ENCODE measurements around the gene TEX2. TPM values are rescaled to one million over a fixed set of nuclear protein-coding genes. Genes with fewer than 3 reads are reported as not detected.

Gene TEX2
- total RNA-seq, 1 experiment from 2014 or later, result 27.9 TPM

DNA sequence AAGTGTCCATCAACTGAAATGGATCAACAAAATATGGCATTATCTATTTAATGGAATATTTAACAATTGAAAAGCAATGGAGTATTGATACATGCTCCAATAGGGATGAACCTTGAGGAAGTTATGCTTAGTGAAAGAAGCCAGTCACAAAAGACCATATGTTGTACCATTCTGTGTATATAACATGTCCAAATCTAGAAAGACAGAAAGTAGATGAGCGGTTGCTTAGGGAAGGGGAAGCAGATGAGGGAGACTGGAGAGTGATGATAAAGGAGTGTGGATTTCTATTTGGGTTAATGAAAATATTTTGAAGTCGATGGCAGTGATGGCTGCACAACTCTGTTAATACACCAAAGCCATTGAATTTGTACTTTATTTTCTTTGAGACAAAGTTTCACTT, 124.6 kb downstream of the TEX2 start:
- H4K20me1 ChIP-seq (ENCODE audit: insufficient read depth), result no peaks in the 10 kb centered on the region
- H3K9me3 ChIP-seq (ENCODE audit: insufficient read depth, low read depth), result no peaks in the 10 kb centered on the region
- no peak for TF ChIP-seq EZH2 (IDR thresholded peaks at IDR 0.05; ENCODE audit: low read depth)
- TF ChIP-seq, protein P1, sequence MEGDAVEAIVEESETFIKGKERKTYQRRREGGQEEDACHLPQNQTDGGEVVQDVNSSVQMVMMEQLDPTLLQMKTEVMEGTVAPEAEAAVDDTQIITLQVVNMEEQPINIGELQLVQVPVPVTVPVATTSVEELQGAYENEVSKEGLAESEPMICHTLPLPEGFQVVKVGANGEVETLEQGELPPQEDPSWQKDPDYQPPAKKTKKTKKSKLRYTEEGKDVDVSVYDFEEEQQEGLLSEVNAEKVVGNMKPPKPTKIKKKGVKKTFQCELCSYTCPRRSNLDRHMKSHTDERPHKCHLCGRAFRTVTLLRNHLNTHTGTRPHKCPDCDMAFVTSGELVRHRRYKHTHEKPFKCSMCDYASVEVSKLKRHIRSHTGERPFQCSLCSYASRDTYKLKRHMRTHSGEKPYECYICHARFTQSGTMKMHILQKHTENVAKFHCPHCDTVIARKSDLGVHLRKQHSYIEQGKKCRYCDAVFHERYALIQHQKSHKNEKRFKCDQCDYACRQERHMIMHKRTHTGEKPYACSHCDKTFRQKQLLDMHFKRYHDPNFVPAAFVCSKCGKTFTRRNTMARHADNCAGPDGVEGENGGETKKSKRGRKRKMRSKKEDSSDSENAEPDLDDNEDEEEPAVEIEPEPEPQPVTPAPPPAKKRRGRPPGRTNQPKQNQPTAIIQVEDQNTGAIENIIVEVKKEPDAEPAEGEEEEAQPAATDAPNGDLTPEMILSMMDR (conservative IDR thresholded peaks at IDR 0.05), result no peak
- H3K27me3 ChIP-seq (ENCODE audit: insufficient read depth, low read depth), result no peaks in the 10 kb centered on the region
- no peak overlapping the region for H3K4me2 ChIP-seq
- H3K79me2 ChIP-seq (ENCODE audit: low read depth), result no peaks in the 10 kb centered on the region
- no peak overlapping the region for H3K27ac ChIP-seq
- CTCF ChIA-PET, result no interaction called here
- H3K9me2 ChIP-seq (ENCODE audit: insufficient read depth), result no peaks in the 10 kb centered on the region
- no peaks in the 10 kb centered on the region for H3K4me1 ChIP-seq (replicated peaks; ENCODE audit: insufficient read depth)
- no TSS peak for BruUV-seq (replicated peaks)
- DNase-seq, result no peak
- H2AFZ ChIP-seq, result no peak overlapping the region
- H3K36me3 ChIP-seq (ENCODE audit: low read depth), result no peaks in the 10 kb centered on the region
- POLR2A ChIA-PET (ENCODE audit: unreplicated experiment), result no interaction called here
- H3K4me3 ChIP-seq, result no peak overlapping the region
- intact Hi-C loops (cut with micrococcal nuclease; ENCODE audit: unreplicated experiment), result no loop called here
- 0 out of 2 replicates have a peak, but pooled peaks cover 6% of the 10 kb centered on the region for H3F3A ChIP-seq (ENCODE audit: insufficient read depth, low read depth)

DNA sequence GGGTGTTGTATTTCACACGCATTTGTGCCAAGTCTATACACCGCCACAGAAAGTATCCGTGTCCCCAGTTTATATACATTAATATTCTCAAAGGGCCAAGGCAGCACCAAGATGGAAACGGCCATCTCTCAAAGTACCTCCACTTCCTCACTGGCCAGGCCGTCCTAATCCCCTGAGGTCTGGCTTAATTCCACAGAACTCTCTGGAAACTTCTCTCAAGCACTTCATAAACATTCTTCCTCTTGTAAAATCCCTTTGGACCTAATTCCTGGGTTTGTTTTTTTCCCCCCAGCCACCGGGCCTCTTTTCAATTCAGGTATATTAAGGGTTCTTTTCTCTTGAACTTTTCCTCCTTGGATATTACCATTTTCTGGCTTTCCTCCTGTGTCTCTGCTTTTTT, 128.1 kb downstream of the TEX2 start:
- TF ChIP-seq, protein P1 (conservative IDR thresholded peaks at IDR 0.05), result no peak
- TF ChIP-seq EZH2 (IDR thresholded peaks at IDR 0.05; ENCODE audit: low read depth), result no peak
- H3K4me1 ChIP-seq (replicated peaks; ENCODE audit: insufficient read depth), result no peaks in the 10 kb centered on the region
- H3K27me3 ChIP-seq (ENCODE audit: insufficient read depth, low read depth), result no peaks in the 10 kb centered on the region
- intact Hi-C loops (cut with micrococcal nuclease; ENCODE audit: unreplicated experiment), result loop anchor here (5.0 kb wide), 1 partner anchor 53 kb away; no protein-coding TSS in a partner anchor
- H3K9me2 ChIP-seq (ENCODE audit: insufficient read depth), result no peaks in the 10 kb centered on the region
- BruUV-seq (replicated peaks), result no TSS peak
- no peak overlapping the region for H2AFZ ChIP-seq
- peaks cover 10% of the 10 kb centered on the region; the same call in 1 of the 2 replicates for H3F3A ChIP-seq (ENCODE audit: insufficient read depth, low read depth)
- H3K79me2 ChIP-seq (ENCODE audit: low read depth), result no peaks in the 10 kb centered on the region
- H3K4me2 ChIP-seq, result no peak overlapping the region
- POLR2A ChIA-PET (ENCODE audit: unreplicated experiment), result no interaction called here
- no peaks in the 10 kb centered on the region for H4K20me1 ChIP-seq (ENCODE audit: insufficient read depth)
- no peaks in the 10 kb centered on the region for H3K36me3 ChIP-seq (ENCODE audit: low read depth)
- CTCF ChIA-PET, result no interaction called here
- no peak overlapping the region for H3K4me3 ChIP-seq
- DNase-seq, result no peak
- no peak overlapping the region for H3K27ac ChIP-seq
- H3K9me3 ChIP-seq (ENCODE audit: insufficient read depth, low read depth), result no peaks in the 10 kb centered on the region

DNA sequence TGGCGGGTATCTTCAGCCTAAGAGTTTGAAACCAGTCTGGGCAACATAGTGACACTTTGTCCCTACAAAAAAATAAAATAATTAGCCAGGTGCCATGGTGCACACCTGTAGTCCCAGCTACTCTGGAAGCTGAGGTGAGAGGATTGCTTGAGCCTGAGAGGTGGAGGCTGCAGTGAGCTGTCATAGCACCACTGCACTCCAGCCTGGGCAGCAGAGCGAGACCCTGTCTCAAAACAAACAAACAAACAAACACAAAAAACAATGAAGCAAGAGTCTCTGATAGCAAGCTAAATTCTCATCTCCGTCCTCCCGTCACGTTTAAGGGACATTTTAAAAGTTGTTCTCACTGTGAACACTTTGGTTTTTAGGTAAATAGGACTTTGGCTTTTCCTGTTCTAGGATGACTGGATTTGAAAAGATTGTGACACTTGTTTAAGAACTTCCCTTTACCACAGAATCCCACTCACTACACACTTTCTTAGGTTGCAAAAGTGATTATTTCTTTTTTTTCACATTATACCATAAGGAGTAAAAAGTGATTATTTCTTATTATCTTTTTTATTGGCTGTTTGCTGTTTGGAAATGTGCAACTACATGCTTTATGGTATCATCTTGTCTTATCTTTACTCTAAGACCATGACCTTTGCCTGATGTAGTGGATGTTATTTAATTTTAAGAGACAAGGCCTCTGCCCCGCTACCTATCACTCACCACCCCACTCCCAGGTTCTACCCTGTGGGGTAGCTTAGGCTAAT, 128.7 kb downstream of the TEX2 start:
- intact Hi-C loops (cut with micrococcal nuclease; ENCODE audit: unreplicated experiment), result loop anchor here (5.0 kb wide), 1 partner anchor 52 kb away; no protein-coding TSS in a partner anchor

More for the DNA sequence above, 128.7 kb downstream of the TEX2 start:
- Histone ChIP-seq H3F3A (ENCODE audit: insufficient read depth, low read depth) (peaks cover 10% of the 10 kb centered on the region; the same call in 1 of the 2 replicates), H3K4me1 (replicated peaks; ENCODE audit: insufficient read depth) (no peaks in the 10 kb centered on the region), H4K20me1 (ENCODE audit: insufficient read depth) (no peaks in the 10 kb centered on the region), H3K9me3 (ENCODE audit: insufficient read depth, low read depth) (no peaks in the 10 kb centered on the region), H3K27me3 (ENCODE audit: insufficient read depth, low read depth) (no peaks in the 10 kb centered on the region), H3K27ac (no peak overlapping the region), H2AFZ (no peak overlapping the region), H3K4me2 (no peak overlapping the region), H3K36me3 (ENCODE audit: low read depth) (no peaks in the 10 kb centered on the region), H3K4me3 (no peak overlapping the region), H3K79me2 (ENCODE audit: low read depth) (peaks cover 2% of the 10 kb centered on the region), H3K9me2 (ENCODE audit: insufficient read depth) (no peaks in the 10 kb centered on the region)
- CTCF ChIA-PET, result interaction anchor here (0.5 to 2.1 kb wide), 21 partner anchors 11 to 261 kb away, joined by 3 to 71 read pairs (median 4); partner anchors contain the start of genes GH1 and ICAM2
- DNase-seq, result no peak
- POLR2A ChIA-PET (ENCODE audit: unreplicated experiment), result no interaction called here
- BruUV-seq (replicated peaks), result no TSS peak
- no peak for TF ChIP-seq EZH2 (IDR thresholded peaks at IDR 0.05; ENCODE audit: low read depth)
- TF ChIP-seq, protein P1 (conservative IDR thresholded peaks at IDR 0.05), result no peak

Measured in PC-9 (cell line).